ENCODE results near the gene UPK3A.

- TF ChIP-seq POLR2A (IDR thresholded peaks at IDR 0.05) = no peak
- TF ChIP-seq CTCF (IDR thresholded peaks at IDR 0.05) = no peak
- TF ChIP-seq POLR2AphosphoS5 (IDR thresholded peaks at IDR 0.05; ENCODE audit: insufficient read depth in 1 of 2, low read depth in 1 of 2) = no peak
Measured at GRCh38 chr22:45322873-45323525, 38.2 kb downstream of the UPK3A start.
